HG02588 (cell line): ENCODE data around the gene MROH7.
"Not testable (repeated sequence)": the region's sequence is repeated elsewhere in the genome, so short reads cannot be mapped to it uniquely, and the experiment has no call there.

ENCODE experiments used
- ATAC-seq: cut with Tn5 transposase; IDR thresholded peaks from one replicate; pipeline ENCODE4 v1.9.1; 2021; ENCODE audit warnings: mild to moderate bottlenecking, moderate library complexity; ENCODE audit not compliant: unreplicated experiment

MROH7 gene

DNA sequence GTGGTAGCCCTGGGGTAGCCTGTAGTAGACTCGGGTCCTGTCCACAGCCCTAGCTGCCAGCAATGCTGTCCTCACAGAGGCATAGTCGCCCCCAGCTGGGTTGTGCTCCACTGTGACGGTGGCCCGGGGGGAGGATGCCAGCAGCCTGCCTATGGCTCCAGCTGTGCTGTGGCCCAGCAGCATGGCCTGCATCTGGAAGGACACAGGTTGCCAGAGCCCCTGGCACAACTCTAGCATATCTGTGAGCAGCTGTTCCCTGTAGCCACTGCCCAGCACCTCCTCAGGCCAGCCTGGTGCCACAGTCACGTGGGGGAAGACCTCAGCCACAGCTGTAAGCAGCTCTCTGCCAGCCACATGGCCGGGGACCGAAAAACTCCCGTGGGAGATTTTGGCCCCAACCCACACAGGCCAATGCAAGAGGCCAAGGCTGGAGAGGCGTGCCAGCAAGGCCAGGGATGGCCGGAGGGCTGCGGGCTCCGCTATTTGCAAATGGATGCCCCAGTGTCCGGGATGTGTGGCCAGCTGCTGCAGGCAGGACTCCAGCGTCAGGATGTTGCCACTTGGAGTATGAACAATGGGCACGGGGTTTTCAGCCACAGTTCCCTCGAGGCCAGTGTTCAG lies 32.2 kb upstream of the MROH7 start:
- no peak for ATAC-seq

DNA sequence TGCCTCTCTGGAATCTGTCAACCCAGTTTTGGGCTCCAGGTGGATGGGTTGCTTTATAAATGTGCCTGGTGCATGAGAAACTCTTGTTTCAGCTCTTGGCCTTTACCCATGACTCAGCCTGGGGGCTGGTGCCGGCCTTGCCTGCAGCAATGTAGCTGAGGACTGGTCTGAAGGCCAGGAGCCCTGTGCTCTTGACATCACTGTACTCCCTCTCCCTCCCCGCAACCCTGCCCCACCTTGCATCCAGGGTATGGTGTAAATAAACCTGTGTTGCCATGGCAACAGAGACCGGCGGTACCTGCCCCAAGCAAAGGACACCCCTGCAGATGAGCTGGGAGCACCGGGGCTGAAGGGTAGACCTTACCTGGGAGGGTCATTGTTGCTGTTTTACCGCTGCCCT lies 31.5 kb upstream of the MROH7 start:
- no peak for ATAC-seq

DNA sequence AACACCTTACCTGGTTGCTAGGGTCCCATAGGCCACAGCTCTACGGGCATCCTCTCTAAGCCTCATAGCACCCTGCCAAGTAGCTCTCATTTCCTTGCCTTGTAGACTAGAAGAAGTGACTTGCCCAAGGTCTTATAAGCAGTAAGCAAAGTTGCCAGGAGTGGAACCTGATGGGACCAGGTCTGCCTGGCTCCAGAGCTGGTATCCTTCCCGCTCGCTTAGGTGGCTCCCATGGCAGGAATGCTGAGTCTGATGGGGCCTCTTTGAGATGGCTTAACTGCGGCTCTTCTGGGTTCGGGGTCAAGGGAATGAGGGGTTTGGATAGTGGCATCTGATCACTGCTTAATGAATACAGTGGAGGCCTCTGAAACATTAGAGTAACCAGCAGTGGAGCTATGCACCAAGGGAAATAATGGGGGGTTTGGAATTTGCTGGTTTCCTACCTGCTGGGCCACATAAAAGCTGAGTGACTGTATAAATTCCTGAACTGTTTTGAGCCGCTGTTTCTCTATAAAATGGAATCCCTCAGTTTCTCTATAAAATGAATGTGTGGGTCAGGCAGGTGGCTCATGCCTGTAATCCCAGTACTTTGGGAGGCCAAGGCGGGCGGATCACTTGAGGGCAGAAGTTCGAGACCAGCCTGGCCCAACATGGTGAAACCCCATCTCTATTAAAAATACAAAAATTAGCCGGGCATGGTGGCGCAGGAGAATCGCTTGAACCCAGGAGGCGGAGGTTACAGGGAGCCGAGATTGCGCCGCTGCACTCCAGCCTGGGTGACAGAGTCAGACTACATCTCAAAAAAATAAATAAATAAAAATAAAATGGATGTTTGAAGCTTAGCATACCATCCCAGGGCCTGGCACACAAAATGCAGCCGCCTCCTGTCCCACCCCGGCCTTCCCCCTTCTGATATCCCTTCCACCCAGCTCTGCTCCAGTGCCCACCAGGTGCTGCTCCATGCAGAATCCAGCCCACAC lies 30.7 kb upstream of the MROH7 start:
- ATAC-seq, result no peak

DNA sequence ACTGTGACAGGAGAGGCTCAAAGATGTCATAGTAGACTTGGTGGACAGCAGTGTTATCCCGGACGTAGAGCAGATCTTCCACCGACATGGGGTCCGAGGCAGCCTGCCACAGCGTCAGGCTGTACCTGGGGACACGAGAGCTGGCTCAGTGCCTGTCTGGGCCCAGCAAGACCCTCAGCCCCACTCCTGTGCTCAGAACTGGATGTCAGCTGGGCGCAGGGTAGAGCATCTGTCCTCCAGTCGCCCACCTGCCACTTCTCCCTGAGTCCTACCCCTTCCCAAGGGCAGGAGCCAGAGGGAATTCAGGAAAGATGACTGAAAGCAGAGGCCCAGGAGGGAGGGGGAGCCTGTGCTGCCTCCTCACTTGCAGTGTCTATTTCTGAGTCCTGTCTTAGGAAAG lies 30.0 kb upstream of the MROH7 start:
- no peak for ATAC-seq

DNA sequence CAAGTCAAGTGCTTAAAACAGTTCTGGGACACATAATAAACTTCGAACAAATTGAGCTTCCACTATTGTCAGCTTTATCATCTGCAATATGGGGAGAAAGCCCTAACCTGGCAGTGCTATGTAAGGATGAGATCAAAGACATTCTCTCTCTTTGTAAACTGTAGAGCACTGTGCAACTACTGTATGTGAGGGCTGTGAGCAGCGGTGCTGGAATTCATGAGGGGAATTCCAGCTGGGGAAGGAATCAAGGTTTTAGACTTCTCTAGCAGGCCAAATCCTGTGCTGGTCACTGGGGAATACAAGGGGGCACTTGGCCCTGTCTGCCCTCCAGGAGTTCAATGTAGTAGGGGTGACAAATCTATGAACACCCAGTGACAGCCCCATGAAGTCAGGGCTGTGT lies 27.6 kb upstream of the MROH7 start:
- no peak for ATAC-seq

DNA sequence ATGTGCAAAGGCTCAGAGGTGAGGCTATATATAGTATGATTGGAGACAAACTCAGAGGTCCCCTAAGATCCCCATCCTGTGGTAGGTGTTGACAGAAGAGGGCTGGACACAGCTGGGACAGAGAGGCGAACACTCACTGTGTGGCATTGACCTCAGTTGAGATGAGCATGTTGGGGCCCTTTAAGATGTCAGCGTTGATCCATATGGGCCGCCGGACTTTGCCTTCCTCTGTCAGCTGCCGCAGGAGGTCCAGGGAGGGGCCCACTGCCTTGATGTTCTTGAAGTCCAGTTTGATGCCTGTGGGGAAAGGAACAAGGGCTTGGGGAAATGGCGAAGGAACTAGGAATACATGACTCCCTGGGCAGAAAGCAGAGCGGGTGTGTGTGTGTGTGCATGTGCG lies 27.0 kb upstream of the MROH7 start:
- ATAC-seq, result no peak

DNA sequence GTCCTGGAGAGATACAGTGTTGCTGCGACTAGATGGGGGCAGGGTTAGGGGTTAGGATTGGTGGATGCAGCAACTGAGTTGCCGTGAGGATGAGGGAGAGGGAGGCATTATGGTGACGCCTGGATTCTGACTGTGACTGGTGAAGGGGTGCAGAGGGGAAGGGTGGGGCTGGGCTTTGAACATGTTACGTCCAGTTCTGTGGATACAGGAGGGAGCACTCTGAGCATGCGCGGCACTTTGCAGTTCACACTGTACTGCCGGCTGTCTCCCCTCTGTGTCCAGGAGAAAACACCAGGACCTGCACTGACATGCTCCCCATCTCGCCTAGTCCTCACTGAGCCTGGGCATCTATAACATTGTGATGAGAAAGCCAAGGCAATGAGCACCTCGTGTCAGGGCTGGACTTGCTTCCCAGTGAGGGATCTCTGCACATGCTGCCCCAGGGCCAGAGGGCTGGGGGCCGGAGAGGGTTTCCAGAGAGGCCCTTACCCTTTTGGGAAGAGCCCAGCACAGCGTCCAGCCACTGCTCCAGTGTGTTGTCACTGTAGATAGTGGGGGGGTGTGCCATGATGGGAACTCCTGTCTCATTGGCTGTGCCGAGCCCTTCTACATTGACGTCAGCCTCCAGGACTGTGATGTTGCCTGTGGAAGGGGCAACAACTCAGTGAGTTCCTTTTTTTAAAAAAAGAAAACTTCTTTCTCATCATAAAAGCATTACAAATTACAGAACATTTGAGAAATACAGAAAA lies 25.9 kb upstream of the MROH7 start:
- no peak for ATAC-seq

DNA sequence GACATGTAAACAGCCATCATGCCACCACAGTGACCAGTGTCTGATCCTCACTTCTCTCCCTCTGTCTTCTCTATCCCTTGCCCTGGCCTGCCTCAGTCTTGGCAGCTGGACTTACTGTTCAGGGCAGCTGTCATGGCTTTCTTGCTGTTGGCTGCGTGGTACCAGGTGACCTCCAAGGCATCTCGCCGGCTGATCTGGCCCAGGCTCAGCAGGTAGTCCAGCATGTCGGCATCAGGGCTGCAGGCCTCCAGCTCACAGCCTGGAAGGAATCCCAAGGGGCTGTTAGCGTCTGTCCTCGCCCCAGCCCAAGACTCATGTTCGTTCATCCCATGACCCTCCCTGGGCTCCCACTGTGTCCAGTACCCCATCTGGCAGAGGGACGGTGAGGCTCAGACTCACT lies 21.8 kb upstream of the MROH7 start:
- no peak for ATAC-seq

DNA sequence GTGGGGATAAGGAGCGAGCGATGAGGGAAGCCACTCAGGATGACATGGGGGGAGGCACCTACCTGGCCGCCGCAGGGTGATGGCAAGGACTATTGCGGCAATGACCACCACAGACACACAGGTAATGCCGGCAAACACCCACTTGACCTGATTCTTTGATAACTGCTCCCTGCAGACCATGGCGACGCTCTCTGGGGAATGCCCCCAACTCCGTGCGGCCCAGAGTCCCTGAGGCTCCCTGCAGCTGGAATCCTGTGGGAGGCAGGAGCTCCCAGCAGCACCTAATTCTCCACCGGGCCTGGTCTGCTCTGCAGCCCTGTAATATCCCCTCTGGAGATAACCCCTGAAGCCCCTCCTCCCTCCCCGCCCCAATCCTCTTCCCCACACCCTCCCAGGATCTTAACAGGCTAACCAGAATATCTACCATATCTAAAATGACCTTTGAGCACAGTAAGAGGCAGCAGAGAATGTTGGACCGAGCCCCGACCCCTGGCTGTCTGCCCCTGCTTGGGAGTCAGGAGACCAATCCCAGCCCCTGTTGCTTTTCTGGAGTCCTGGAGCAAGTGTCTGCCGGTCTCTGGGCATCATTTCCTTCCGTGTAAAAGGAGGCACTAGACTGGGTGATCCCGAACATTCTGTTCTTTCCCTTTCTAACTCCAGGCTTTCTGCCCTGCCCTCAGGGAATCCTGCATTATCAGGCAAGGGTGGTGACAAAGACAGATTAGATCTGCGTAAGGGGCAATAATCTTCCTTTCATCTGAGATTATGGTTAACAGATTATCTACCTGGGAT lies 18.2 kb upstream of the MROH7 start, which contains the start of gene FAM151A:
Gene FAM151A (minus strand): TSS at position 310 of the 792 bp plus-strand sequence. CDS start 130 bp downstream, at position 180.
- no peak for ATAC-seq

DNA sequence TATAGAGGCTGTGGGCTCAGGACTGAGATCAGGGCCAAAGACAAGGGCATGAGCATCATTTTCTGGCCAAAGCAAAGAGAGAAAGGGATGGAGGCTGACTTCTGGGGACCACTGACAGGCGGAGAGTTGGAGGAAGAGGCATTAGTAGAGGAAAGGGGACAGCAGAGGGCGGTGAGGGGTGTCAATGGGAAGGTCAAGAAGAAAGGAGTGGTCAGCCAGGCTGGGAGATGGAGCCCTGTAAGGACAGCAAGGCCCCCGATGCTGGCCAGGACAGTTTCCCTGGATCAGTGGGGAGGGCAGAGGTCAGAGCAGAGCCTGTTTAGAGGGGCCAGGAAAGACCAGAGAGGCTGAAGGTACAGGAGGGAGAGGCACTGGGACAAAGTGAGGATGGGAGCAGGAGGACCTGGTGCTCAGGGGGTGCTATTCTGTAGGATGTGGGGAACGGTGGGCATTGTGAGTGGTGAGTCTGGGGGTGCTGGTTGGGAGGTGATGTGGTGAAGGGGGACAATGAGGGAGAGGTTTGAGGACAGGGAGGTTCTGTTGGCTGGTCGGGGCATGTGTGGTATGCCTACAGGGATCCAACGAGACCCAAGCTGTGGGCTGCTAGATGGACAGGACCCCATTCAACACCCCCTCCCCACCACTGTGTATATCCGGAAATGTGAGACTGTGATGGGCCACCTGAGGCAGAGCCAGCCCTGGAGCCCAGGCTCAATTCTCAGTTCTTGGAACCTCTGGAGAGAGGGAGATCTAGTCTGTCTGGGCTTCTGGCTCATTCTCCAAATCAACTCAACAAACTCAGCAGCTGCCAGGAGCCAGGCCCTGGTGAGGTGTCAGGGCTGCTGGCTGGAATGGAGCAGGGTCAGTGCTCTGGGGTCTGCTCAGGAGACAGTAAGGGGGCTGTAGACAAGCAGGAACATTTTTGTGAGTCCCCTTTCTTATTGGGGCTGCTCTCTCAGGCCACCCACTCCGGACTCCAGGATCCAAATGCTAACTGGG lies 16.8 kb upstream of the MROH7 start:
- ATAC-seq, result no peak

DNA sequence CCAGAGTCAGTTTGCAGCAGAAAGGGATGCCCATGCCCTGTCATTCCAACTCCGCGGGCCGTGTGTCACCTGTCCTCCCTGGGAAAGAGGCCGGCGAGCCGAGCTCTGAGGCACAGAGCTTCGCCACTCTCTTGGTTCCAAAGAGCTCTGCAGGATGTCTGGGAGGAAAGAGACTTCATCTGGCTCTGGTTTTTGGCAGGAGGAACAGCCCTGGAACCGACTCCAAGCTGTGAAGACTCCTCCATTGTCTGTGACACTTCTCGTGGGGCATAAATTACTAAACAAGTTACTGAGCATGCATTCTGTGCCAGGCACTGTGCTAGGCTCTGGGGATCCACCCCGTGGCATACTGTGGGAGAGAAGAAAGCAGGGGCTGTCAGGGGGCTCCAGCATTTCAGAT lies 14.4 kb upstream of the MROH7 start:
- ATAC-seq, result no peak

DNA sequence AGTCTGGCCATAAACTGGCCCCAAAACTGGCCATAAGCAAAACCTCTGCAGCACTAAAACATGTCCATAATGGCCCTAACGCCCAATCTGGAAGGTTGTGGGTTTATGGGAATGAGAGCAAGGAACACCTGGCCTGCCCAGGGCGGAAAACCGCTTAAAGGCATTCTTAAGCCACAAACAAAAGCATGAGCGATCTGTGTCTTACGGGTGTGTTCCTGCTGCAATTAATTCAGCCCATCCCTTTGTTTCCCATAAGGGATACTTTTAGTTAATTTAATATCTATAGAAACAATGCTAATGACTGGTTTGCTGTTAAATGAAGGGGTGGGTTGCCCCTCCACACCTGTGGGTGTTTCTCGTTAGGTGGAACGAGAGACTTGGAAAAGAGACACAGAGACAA lies 5.8 kb upstream of the MROH7 start:
- not testable (repeated sequence) for ATAC-seq

DNA sequence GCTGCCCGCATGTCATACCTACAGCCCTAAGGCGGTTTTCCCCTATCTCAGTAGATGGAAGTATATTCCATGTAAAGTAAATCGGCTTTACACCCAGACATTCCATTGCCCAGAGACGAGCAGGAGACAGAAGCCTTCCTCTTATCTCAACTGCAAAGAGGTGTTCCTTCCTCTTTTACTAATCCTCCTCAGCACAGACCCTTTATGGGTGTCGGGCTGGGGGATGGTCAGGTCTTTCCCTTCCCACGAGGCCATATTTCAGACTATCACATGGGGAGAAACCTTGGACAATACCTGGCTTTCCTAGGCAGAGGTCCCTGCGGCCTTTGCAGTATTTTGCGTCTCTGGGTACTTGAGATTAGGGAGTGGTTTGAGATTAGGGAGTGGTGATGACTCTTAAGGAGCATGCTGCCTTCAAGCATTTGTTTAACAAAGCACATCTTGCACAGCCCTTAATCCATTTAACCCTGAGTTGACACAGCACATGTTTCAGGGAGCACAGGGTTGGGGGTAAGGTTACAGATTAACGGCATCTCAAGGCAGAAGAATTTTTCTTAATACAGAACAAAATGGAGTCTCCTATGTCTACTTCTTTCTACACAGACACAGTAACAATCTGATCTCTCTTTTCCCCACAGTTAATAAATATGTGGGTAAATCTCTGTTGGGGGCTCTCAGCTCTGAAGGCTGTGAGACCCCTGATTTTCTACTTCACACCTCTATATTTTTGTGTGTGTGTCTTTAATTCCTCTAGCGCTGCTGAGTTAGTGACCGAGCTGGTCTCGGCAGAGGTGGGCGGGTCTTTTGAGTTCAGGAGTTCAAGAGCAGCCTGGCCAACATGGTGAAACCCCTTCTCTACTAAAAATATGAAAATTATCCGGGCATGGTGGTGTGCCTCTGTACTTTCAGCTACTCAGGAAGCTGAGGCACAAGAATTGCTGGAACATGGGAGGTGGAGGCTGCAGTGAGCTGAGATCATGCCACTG lies 4.8 kb upstream of the MROH7 start:
- not testable (repeated sequence) for ATAC-seq

DNA sequence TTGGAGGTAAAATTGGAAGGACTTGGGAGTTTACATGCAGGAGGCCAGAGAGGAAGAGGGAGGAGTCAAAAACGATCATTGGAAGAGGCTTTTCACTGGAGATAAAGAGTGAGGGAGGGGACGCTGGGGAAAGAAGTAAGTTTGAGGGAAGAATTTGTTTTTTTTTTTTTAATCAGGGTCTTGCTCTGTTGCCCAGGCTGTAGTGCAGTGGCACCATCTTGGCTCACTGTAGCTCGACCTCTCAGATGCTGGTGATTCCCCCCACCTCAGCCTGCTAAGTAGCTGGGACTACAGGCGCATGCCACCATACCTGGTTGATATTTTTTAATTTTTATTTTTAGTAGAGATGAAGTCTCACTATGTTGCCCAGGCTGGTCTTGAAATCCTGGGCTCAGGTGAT lies 1.2 kb upstream of the MROH7 start:
- ATAC-seq, result no peak

DNA sequence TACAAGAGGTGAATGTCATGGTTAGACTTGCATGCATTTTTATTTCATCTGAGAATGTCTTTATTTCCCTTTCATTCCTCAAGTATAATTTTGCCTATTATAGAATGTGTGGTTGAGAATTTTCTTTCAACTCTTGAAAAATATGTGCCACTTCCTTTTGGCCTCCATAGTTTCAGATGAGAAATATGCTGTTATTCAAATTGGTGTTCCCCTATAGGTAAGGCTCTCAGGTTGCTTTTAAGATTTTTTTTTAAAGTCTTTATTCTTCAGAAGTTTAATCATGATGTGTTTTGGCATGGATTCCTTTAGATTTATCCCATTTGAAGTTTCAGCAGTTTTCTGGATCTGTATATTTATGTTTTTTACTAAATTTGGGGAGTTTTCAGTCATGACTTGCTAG lies 2.1 kb downstream of the MROH7 start:
- ATAC-seq, result no peak

DNA sequence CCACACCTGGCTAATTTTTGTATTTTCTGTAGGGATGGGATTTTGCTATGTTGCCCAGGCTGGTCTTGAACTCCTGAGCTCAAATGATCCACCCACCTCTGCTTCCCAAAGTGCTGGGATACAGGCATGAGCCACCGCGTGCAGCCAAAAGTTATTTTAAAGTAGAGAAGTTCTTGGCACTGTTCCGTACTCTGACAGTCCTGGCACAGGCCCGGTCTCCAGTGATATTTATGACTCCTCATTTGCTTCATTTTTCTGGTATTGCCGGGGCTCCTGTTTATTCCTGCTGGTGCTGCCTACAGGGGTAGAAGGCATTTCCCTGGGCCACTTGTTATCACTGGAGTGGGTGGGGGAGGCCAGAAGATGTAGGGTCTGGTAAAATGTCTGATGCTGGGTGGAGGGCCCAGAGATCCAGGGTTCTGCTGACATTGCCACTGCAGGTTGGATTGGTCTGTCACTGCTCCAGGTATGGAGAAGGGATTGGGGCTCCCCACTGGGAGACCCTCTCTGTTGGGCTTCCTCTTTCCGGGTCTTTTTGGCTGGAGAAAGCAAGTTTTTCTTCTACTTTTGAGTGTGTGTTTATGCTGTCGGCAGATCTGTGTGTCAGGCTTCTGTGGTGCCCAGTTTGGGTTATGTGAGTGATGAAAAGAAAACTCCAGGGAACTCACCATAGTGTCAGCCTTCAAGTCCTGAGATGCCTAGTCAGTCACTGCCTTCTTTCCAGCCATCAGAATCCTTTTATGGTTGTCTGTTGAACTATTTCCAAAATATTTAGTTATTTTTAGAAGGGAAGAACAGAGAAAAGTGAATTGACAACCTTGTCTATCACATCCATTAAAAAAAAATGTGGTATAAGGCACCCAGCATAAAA lies 4.5 kb downstream of the MROH7 start:
- no peak for ATAC-seq

DNA sequence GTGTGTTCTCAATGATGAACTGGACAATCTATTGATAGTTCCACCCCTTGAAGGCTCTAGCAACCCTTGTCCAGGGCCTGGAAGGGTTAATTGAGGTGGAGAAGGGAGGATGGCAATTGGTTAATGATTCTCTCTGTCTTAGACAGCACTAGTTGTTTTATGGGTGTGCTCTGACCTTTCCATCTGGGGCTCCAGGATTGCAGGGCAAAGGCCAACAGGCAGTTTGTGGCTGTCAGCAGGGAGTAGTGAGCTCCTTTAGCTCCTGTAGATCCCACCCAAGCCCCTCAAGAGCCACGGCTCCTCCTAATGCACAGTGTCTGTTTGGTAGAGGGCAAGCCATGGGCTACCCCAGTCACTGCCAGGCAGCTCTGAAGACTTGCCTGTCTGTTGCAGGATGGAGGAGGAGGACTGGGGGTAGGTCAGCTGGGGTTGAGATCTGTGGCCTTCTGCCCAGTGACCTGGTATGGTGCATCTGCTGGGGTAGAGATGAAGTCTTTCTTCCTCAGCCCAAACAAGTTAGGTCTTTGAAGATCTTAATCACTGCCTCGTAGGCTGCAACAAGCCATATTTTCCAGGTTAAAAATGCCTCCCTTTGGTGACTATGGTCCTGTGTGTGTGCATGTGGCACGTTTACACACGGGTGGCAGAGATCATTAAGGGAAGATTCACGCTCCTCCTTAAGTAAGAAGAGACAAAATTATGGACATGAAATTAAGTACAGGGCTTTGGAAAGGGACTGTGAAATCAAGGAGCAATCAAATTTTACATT lies 7.7 kb downstream of the MROH7 start:
- no peak for ATAC-seq
